Measurements from ENCODE around the gene ABCC11. TPM values are rescaled to one million over a fixed set of nuclear protein-coding genes. Genes with fewer than 3 reads are reported as not detected.
"Not testable (repeated sequence)": the region's sequence is repeated elsewhere in the genome, so short reads cannot be mapped to it uniquely, and the experiment has no call there.

ABCC11 gene
- total RNA-seq, 4 donors from 2014 or later: not detected

GRCh38 chr16:48193846-48194245 is 53.5 kb downstream of the ABCC11 start:
- 86% methylated on average over 7 of the region's 7 CpGs for WGBS, 2 donors
- TF ChIP-seq CTCF (IDR thresholded peaks at IDR 0.05): no peak
- no peak for TF ChIP-seq EP300 (IDR thresholded peaks at IDR 0.05)
- TF ChIP-seq POLR2A (IDR thresholded peaks at IDR 0.05): no peak
- no peak overlapping the region for H3K4me3 ChIP-seq
- no peak for DNase-seq (ENCODE audit: low spot score in 2 of 2)
- no peaks in the 10 kb centered on the region for H3K36me3 ChIP-seq
- no peaks in the 10 kb centered on the region for H3K4me1 ChIP-seq
- peaks cover 0 to 4% (median 0%) of the 10 kb centered on the region in 4 donors for H3K9me3 ChIP-seq
- no peak overlapping the region for H3K27ac ChIP-seq
- H3K27me3 ChIP-seq: no peaks in the 10 kb centered on the region

DNA sequence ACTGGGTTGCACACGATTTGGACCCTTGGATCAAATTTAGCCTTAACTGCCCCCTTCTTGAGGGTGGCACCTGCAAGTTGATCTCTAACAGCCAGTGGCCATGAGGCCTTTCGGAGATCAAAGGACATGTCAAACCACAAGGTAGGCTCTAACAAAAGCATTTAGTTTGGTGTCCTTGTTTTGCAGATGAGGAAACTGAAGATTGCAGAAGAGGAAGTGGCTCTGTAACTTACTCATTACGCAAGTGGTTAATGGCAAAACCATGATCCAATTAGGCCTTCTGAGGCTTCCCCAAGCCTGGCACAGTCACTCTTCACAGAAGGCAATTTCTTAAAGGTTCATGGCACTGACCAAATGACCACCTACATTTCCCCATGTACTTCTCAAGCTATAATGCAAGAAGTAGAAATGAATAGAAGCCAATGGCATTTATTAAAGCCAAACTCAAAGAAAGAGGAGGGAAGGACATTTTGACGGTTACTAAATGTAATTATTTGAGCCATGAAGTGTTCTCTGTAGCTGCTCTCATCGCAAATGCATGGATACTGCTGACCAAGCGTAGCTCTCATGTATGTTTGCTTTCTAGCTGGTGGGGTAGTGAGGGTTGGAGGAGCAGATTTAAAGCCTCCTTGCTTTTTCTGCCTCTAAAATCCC is 58.8 kb downstream of the ABCC11 start:
- Histone ChIP-seq H3K4me3 (no peak overlapping the region), H3K9me3 (no peaks in the 10 kb centered on the region), H3K27me3 (no peaks in the 10 kb centered on the region), H3K36me3 (no peaks in the 10 kb centered on the region), H3K4me1 (no peaks in the 10 kb centered on the region), H3K27ac (no peak overlapping the region)
- TF ChIP-seq EP300 (IDR thresholded peaks at IDR 0.05) (peak in 1 of 2 donors; percentile 42), CTCF (IDR thresholded peaks at IDR 0.05) (no peak)
- no peak for DNase-seq (ENCODE audit: low spot score in 2 of 2)
- 74 to 86% methylated on average over 6 of the region's 6 CpGs for WGBS, 2 donors

DNA sequence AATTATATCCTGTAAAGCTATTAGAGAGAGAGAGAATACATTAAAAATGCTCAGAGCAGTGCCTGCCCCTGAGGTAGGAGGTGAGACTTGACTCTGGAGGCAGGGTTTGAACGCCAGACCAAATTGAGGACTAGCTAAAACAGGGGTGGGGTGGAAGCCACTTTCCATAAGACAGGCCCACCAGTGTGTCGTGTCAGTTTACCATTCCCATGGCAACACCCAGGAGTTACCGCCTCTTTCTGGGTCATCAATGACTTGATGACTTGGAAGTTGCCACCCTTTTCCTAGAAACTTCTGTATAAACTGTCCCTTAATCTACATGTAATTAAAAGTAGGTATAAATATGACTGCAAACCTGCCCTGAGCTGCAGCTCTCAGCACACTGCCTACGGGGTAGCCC is 59.6 kb downstream of the ABCC11 start:
- WGBS, 2 donors: 80 to 82% methylated on average over 4 of the region's 4 CpGs
- H3K27me3 ChIP-seq: no peaks in the 10 kb centered on the region
- no peaks in the 10 kb centered on the region for H3K9me3 ChIP-seq
- no peaks in the 10 kb centered on the region for H3K4me1 ChIP-seq
- no peak for DNase-seq (ENCODE audit: low spot score in 2 of 2)
- H3K36me3 ChIP-seq: no peaks in the 10 kb centered on the region
- TF ChIP-seq EP300 (IDR thresholded peaks at IDR 0.05): no peak
- TF ChIP-seq CTCF (IDR thresholded peaks at IDR 0.05): no peak
- TF ChIP-seq POLR2A (IDR thresholded peaks at IDR 0.05): no peak
- no peak overlapping the region for H3K4me3 ChIP-seq
- no peak overlapping the region for H3K27ac ChIP-seq

DNA sequence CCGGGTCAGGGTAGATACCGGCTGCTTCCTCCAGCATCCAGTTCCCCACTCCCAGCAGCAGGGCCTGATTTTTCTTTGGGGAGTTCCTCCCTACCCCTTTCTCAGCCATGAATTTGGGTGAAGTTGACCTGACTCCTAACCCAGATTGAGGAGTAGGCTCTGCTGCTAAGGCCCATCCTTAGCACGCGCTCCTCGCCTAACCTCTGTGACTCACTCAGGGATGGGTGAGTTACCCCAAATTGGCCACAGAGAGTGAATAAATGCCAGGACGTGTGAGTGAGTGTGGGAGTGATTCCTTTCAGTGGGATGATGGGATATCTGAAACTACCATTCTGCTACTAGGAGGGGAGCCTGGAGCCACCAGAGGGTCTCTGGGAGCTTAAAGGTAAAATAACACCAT is 62.7 kb downstream of the ABCC11 start:
- Histone ChIP-seq H3K36me3 (no peaks in the 10 kb centered on the region), H3K9me3 (no peaks in the 10 kb centered on the region), H3K4me1 (no peaks in the 10 kb centered on the region), H3K4me3 (no peak overlapping the region), H3K27ac (no peak overlapping the region), H3K27me3 (no peaks in the 10 kb centered on the region)
- DNase-seq (ENCODE audit: low spot score in 2 of 2): no peak
- TF ChIP-seq CTCF (IDR thresholded peaks at IDR 0.05): no peak
- TF ChIP-seq POLR2A (IDR thresholded peaks at IDR 0.05): no peak
- no peak for TF ChIP-seq EP300 (IDR thresholded peaks at IDR 0.05)
- 64 to 78% methylated on average over 6 of the region's 6 CpGs for WGBS, 2 donors

GRCh38 chr16:48182979-48183537 is 64.3 kb downstream of the ABCC11 start:
- Histone ChIP-seq H3K27me3 (no peaks in the 10 kb centered on the region), H3K27ac (no peak overlapping the region), H3K9me3 (no peaks in the 10 kb centered on the region), H3K36me3 (no peaks in the 10 kb centered on the region), H3K4me1 (no peaks in the 10 kb centered on the region), H3K4me3 (no peak overlapping the region)
- TF ChIP-seq POLR2A (IDR thresholded peaks at IDR 0.05): no peak
- 88 to 89% methylated on average over 8 of the region's 8 CpGs for WGBS, 2 donors
- no peak for DNase-seq (ENCODE audit: low spot score in 2 of 2)

DNA sequence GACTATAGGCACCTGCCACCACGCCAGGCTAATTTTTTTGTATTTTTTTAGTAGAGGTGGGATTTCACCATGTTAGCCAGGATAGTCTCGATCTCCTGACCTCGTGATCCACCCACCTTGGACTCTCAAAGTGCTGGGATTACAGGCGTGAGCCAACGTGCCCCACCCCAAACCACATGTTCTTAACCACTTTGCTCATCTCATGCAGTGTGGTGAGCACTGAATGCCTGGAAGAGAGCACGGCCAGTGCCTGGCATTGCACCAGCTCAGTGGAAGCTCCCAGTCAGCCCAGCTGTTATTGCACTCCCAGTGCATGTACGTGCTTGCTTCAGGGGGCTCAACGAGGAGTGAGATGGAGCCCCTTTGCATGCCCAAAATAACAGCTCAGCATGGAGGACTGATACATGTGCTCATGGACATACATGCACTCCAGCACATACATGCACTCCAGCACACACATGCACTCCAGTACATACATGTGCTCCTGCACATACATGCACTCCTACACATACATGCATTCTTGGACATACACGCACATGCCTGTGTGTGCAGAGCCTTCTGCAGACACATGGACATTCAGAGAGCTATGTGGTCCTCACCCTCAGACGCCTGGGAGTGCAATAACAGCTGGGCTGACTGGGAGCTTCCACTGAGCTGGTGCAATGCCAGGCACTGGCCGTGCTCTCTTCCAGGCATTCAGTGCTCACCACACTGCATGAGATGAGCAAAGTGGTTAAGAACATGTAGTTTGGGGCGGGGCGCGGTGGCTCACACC is 65.4 kb downstream of the ABCC11 start:
- H3K4me3 ChIP-seq; H3K4me1 ChIP-seq; H3K36me3 ChIP-seq; H3K9me3 ChIP-seq; H3K27me3 ChIP-seq; H3K27ac ChIP-seq; DNase-seq (ENCODE audit: low spot score in 2 of 2): not testable (repeated sequence)
- 77 to 82% methylated on average over 14 of the region's 14 CpGs for WGBS, 2 donors
